Measurements from ENCODE around the gene THRB. TPM values are rescaled to one million over a fixed set of nuclear protein-coding genes. Genes with fewer than 3 reads are reported as not detected.

Gene THRB
- total RNA-seq, 1 experiment from 2014 or later: 13.5 TPM

GRCh38 chr3:24450160-24450907, 44.3 kb downstream of the THRB start:
- Mint-ChIP-seq H3K27me3 (ENCODE audit: unreplicated experiment) (no peaks in the 10 kb centered on the region), H3K4me3 (ENCODE audit: low read depth, unreplicated experiment) (no peak overlapping the region), H3K36me3 (ENCODE audit: insufficient read depth, unreplicated experiment) (no peaks in the 10 kb centered on the region), H3K4me1 (ENCODE audit: low read depth, unreplicated experiment) (peaks cover 26% of the 10 kb centered on the region), H3K27ac (ENCODE audit: unreplicated experiment) (no peak overlapping the region), H3K9me3 (ENCODE audit: low read depth, unreplicated experiment) (no peaks in the 10 kb centered on the region)
- intact Hi-C loops (cut with micrococcal nuclease; ENCODE audit: unreplicated experiment): no loop called here
- no peak for TF ChIP-seq CTCF (IDR thresholded peaks at IDR 0.05; ENCODE audit: unreplicated experiment)
- DNase-seq: no peak
- CTCF ChIA-PET: interaction anchor here (0.6 kb wide), 2 partner anchors 53 to 475 kb away, joined by 3 read pairs; no protein-coding TSS in a partner anchor
- no TSS peak for BruUV-seq (replicated peaks)

GRCh38 chr3:24447836-24448235, 46.8 kb downstream of the THRB start:
- H3K27ac Mint-ChIP-seq (ENCODE audit: unreplicated experiment): no peak overlapping the region
- no peaks in the 10 kb centered on the region for H3K27me3 Mint-ChIP-seq (ENCODE audit: unreplicated experiment)
- intact Hi-C loops (cut with micrococcal nuclease; ENCODE audit: unreplicated experiment): loop anchor here (5.0 kb wide), 1 partner anchor 61 kb away; no protein-coding TSS in a partner anchor
- DNase-seq: no peak
- no peaks in the 10 kb centered on the region for H3K9me3 Mint-ChIP-seq (ENCODE audit: low read depth, unreplicated experiment)
- no peak for TF ChIP-seq CTCF (IDR thresholded peaks at IDR 0.05; ENCODE audit: unreplicated experiment)
- H3K4me1 Mint-ChIP-seq (ENCODE audit: low read depth, unreplicated experiment): peaks cover 26% of the 10 kb centered on the region
- no TSS peak for BruUV-seq (replicated peaks)
- no peaks in the 10 kb centered on the region for H3K36me3 Mint-ChIP-seq (ENCODE audit: insufficient read depth, unreplicated experiment)
- CTCF ChIA-PET: no interaction called here
- H3K4me3 Mint-ChIP-seq (ENCODE audit: low read depth, unreplicated experiment): no peak overlapping the region

DNA sequence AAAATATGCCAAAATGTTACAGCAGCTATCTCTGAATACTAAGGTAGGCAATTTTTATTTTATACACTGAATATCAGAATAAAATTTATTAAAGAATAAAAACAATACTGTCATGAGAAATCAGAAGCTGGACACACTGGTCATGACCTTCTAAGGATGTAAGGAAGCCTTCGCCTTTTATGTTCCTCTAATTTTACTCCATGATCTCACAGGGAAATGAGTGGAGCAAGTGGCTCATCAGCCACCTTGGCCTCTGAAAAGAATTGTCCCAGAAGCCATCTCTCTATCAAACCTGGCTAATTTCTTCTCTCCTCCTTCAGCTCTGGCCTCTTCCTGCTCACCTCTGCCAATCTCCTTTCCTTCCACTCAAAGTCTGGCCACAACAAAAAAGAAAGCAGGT, 48.6 kb downstream of the THRB start:
- Mint-ChIP-seq H3K27ac (ENCODE audit: unreplicated experiment) (no peak overlapping the region), H3K9me3 (ENCODE audit: low read depth, unreplicated experiment) (no peaks in the 10 kb centered on the region), H3K27me3 (ENCODE audit: unreplicated experiment) (no peaks in the 10 kb centered on the region), H3K4me3 (ENCODE audit: low read depth, unreplicated experiment) (no peak overlapping the region), H3K4me1 (ENCODE audit: low read depth, unreplicated experiment) (peaks cover 18% of the 10 kb centered on the region), H3K36me3 (ENCODE audit: insufficient read depth, unreplicated experiment) (no peaks in the 10 kb centered on the region)
- CTCF ChIA-PET: no interaction called here
- no peak for DNase-seq
- BruUV-seq (replicated peaks): no TSS peak
- no peak for TF ChIP-seq CTCF (IDR thresholded peaks at IDR 0.05; ENCODE audit: unreplicated experiment)
- intact Hi-C loops (cut with micrococcal nuclease; ENCODE audit: unreplicated experiment): loop anchor here (5.0 kb wide), 1 partner anchor 59 kb away; no protein-coding TSS in a partner anchor

DNA sequence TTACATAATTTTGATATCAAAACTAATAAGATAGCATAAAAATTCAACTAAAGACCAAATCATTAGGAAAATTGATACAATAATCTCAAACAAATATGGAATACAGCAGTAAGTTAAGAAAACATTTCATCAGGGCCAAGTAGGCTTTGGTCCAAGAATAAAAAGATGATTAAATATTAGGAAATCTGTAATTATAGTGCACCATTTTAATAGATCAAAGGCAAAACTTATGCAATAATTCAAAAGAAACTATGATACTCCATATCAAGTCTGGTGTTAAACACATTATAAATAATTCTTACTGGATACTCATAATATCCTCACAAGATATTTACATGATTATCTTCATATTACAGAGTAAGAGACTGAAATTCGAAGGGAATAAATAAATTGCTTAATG, 51.2 kb downstream of the THRB start:
- no peak for TF ChIP-seq CTCF (IDR thresholded peaks at IDR 0.05; ENCODE audit: unreplicated experiment)
- DNase-seq: no peak
- Mint-ChIP-seq H3K4me1 (ENCODE audit: low read depth, unreplicated experiment) (peaks cover 4% of the 10 kb centered on the region), H3K4me3 (ENCODE audit: low read depth, unreplicated experiment) (no peak overlapping the region), H3K36me3 (ENCODE audit: insufficient read depth, unreplicated experiment) (no peaks in the 10 kb centered on the region), H3K27ac (ENCODE audit: unreplicated experiment) (no peak overlapping the region), H3K27me3 (ENCODE audit: unreplicated experiment) (no peaks in the 10 kb centered on the region), H3K9me3 (ENCODE audit: low read depth, unreplicated experiment) (no peaks in the 10 kb centered on the region)
- BruUV-seq (replicated peaks): no TSS peak
- CTCF ChIA-PET: no interaction called here
- intact Hi-C loops (cut with micrococcal nuclease; ENCODE audit: unreplicated experiment): no loop called here

Data from Calu3 (cell line).